ENCODE results near the gene WNT7A.

Gene WNT7A

GRCh38 chr3:13794322-13794721, 85.5 kb downstream of the WNT7A start:
- Histone ChIP-seq H3K4me2 (ENCODE audit: low read length) (no peak overlapping the region), H3K9me3 (ENCODE audit: low read length) (no peaks in the 10 kb centered on the region), H3K27me3 (ENCODE audit: insufficient read depth, low read length) (peaks cover 5% of the 10 kb centered on the region; the same call in 1 of the 2 replicates), H4K20me1 (ENCODE audit: insufficient read depth, low read length) (no peaks in the 10 kb centered on the region), H3K4me1 (ENCODE audit: insufficient read depth, low read length, severe bottlenecking) (no peaks in the 10 kb centered on the region), H3K9ac (ENCODE audit: low read length) (no peak overlapping the region), H3K9me2 (ENCODE audit: low read depth, low read length) (no peaks in the 10 kb centered on the region), H3K4me3 (ENCODE audit: low read depth, low read length, poor library complexity, severe bottlenecking) (no peak overlapping the region), H3K36me3 (ENCODE audit: insufficient read depth, low read length) (no peaks in the 10 kb centered on the region), H3K79me2 (ENCODE audit: insufficient read depth, low read length) (no peaks in the 10 kb centered on the region), H3F3A (ENCODE audit: insufficient read depth, low read length) (no peaks in the 10 kb centered on the region), H3K27ac (ENCODE audit: low read depth, low read length, poor library complexity, severe bottlenecking) (no peak overlapping the region), H2AFZ (ENCODE audit: low read length) (no peak overlapping the region)
- TF ChIP-seq EZH2 (IDR thresholded peaks at IDR 0.05; ENCODE audit: borderline replicate concordance, low read length) (no peak), CTCF (IDR thresholded peaks at IDR 0.05; ENCODE audit: low read length) (no peak)

DNA sequence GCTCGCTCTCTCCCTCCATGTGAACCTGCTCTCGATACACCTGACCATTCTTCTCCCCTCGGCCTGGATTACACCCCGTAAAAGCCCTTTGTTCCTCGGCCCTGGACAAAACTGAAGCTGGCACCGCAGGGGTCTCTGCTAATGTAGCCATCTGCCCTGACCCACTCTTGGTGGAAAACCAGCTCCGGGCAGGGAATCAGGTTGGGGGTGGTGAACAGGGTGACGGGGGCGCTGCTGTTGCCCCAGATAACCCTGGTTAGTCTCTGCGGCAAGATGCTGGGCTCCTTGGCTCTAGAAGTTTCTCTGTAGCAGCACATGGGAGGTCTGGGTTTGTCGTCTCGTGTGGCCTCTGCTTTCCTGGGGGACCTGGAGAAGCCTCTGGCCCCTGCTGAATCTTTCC, 86.4 kb downstream of the WNT7A start:
- no peak overlapping the region for H3K27ac ChIP-seq (ENCODE audit: low read depth, low read length, poor library complexity, severe bottlenecking)
- peaks cover 5% of the 10 kb centered on the region; the same call in 1 of the 2 replicates for H3K27me3 ChIP-seq (ENCODE audit: insufficient read depth, low read length)
- H2AFZ ChIP-seq (ENCODE audit: low read length) = no peak overlapping the region
- H3K36me3 ChIP-seq (ENCODE audit: insufficient read depth, low read length) = no peaks in the 10 kb centered on the region
- no peaks in the 10 kb centered on the region for H3K79me2 ChIP-seq (ENCODE audit: insufficient read depth, low read length)
- TF ChIP-seq EZH2 (IDR thresholded peaks at IDR 0.05; ENCODE audit: borderline replicate concordance, low read length) (no peak), CTCF (IDR thresholded peaks at IDR 0.05; ENCODE audit: low read length) (no peak)
- no peaks in the 10 kb centered on the region for H3K4me1 ChIP-seq (ENCODE audit: insufficient read depth, low read length, severe bottlenecking)
- H3K9me3 ChIP-seq (ENCODE audit: low read length) = no peaks in the 10 kb centered on the region
- H3K4me2 ChIP-seq (ENCODE audit: low read length) = no peak overlapping the region
- H3K9ac ChIP-seq (ENCODE audit: low read length) = no peak overlapping the region
- H3K9me2 ChIP-seq (ENCODE audit: low read depth, low read length) = no peaks in the 10 kb centered on the region
- no peaks in the 10 kb centered on the region for H4K20me1 ChIP-seq (ENCODE audit: insufficient read depth, low read length)
- no peak overlapping the region for H3K4me3 ChIP-seq (ENCODE audit: low read depth, low read length, poor library complexity, severe bottlenecking)
- H3F3A ChIP-seq (ENCODE audit: insufficient read depth, low read length) = no peaks in the 10 kb centered on the region

DNA sequence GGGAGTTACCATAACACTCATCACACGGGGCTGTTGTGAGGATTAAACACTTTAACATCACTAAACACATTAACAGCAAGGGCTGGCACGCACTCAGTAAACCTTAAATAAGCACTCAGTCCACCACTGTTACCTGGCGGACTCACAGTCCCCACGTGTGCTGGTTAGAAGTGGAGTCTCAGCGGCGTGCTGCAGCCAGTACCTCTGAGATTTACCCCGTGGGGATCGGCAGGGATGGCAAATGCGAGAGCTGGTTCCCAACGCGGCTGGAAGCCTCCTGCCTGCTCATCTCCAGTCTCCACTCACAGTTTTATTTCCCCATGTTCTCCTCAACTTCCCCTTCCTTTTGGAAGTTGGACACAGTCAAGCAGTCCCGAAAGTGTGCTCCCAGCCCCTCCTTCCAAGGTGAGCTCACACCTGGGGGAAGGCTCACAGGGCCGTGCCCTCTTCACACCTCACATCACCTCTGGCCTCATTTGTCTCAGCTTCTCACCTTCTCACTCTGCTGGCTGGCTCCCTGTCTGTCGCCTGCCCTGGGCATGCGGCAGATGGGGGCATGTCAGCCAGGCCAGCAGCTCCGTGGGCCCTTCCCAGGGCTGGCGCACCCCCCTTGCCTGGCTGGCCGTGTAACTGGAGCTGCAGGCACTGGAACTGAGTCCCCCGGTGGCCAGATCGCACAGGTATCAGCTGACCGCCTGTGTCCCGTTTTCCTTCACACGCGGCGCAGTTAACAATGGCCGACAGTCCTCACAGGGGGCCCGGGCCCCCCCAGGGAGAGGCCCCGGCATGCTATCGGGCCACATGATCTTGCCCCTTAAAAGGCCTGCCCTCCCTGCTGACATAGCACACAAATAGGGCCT, 87.1 kb downstream of the WNT7A start:
- TF ChIP-seq EZH2 (IDR thresholded peaks at IDR 0.05; ENCODE audit: borderline replicate concordance, low read length) (no peak), CTCF (IDR thresholded peaks at IDR 0.05; ENCODE audit: low read length) (no peak)
- Histone ChIP-seq H3K9me3 (ENCODE audit: low read length) (no peaks in the 10 kb centered on the region), H3K27me3 (ENCODE audit: insufficient read depth, low read length) (peaks cover 5% of the 10 kb centered on the region; the same call in 1 of the 2 replicates), H3K9me2 (ENCODE audit: low read depth, low read length) (no peaks in the 10 kb centered on the region), H3K9ac (ENCODE audit: low read length) (no peak overlapping the region), H3K4me3 (ENCODE audit: low read depth, low read length, poor library complexity, severe bottlenecking) (no peak overlapping the region), H3K4me1 (ENCODE audit: insufficient read depth, low read length, severe bottlenecking) (no peaks in the 10 kb centered on the region), H4K20me1 (ENCODE audit: insufficient read depth, low read length) (no peaks in the 10 kb centered on the region), H3K27ac (ENCODE audit: low read depth, low read length, poor library complexity, severe bottlenecking) (no peak overlapping the region), H3K36me3 (ENCODE audit: insufficient read depth, low read length) (no peaks in the 10 kb centered on the region), H2AFZ (ENCODE audit: low read length) (no peak overlapping the region), H3K79me2 (ENCODE audit: insufficient read depth, low read length) (no peaks in the 10 kb centered on the region), H3K4me2 (ENCODE audit: low read length) (no peak overlapping the region), H3F3A (ENCODE audit: insufficient read depth, low read length) (no peaks in the 10 kb centered on the region)

Data from OCI-LY1 (cell line).